Measurements from ENCODE around the gene CENPU. TPM values are rescaled to one million over a fixed set of nuclear protein-coding genes. Genes with fewer than 3 reads are reported as not detected.

Gene CENPU
- total RNA-seq, 4 donors from 2014 or later: 1.5 to 5.6 (median 4.1) TPM

- TF ChIP-seq EP300 (IDR thresholded peaks at IDR 0.05; ENCODE audit: low read depth) (no peak), POLR2A (IDR thresholded peaks at IDR 0.05) (no peak), POLR2AphosphoS5 (IDR thresholded peaks at IDR 0.05) (no peak), CTCF (IDR thresholded peaks at IDR 0.05) (no peak)
- in situ Hi-C loops (cut with MboI; ENCODE audit: low pct_ligation_motif_present in 1 of 4, low pct_unique_long_range_greater_than_20kb in 1 of 4, low sequenced_read_pairs in 3 of 4): no loop called here
- 92 to 99% methylated on average over 2 of the region's 2 CpGs for WGBS, 2 donors (ENCODE audit: low coverage in 1 of 2)
- no peak overlapping the region for H3K27ac ChIP-seq
- H3K27me3 ChIP-seq: no peaks in the 10 kb centered on the region
- H3K36me3 ChIP-seq: no peaks in the 10 kb centered on the region
- no peak overlapping the region for H3K4me3 ChIP-seq
- no peak for DNase-seq
- intact Hi-C loops (cut with DNase I; ENCODE audit: low total_unique reads): no loop called here
- no peaks in the 10 kb centered on the region for H3K9me3 ChIP-seq
- H3K4me1 ChIP-seq: no peaks in the 10 kb centered on the region
These were observed 31.8 kb downstream of the CENPU start for GRCh38 chr4:184702114-184702513.

- H3K9me3 ChIP-seq: no peaks in the 10 kb centered on the region
- no peak for DNase-seq
- no peak overlapping the region for H3K27ac ChIP-seq
- TF ChIP-seq EP300 (IDR thresholded peaks at IDR 0.05; ENCODE audit: low read depth): no peak
- 91 to 93% methylated on average over 3 to 4 of the region's 4 CpGs for WGBS, 2 donors (ENCODE audit: low coverage in 1 of 2)
- intact Hi-C loops (cut with DNase I; ENCODE audit: low total_unique reads) (no loop called here), in situ Hi-C loops (cut with MboI; ENCODE audit: low pct_ligation_motif_present in 1 of 4, low pct_unique_long_range_greater_than_20kb in 1 of 4, low sequenced_read_pairs in 3 of 4) (no loop called here)
- no peaks in the 10 kb centered on the region for H3K27me3 ChIP-seq
- H3K4me3 ChIP-seq: no peak overlapping the region
- no peaks in the 10 kb centered on the region for H3K36me3 ChIP-seq
- H3K4me1 ChIP-seq: no peaks in the 10 kb centered on the region
These were observed 34.0 kb downstream of the CENPU start for GRCh38 chr4:184699941-184700340.

- no peak overlapping the region for H3K27ac ChIP-seq
- TF ChIP-seq POLR2AphosphoS5 (IDR thresholded peaks at IDR 0.05): no peak
- no peak for TF ChIP-seq CTCF (IDR thresholded peaks at IDR 0.05)
- no peak for TF ChIP-seq POLR2A (IDR thresholded peaks at IDR 0.05)
- no peak for TF ChIP-seq EP300 (IDR thresholded peaks at IDR 0.05; ENCODE audit: low read depth)
- H3K27me3 ChIP-seq: no peaks in the 10 kb centered on the region
- intact Hi-C loops (cut with DNase I; ENCODE audit: low total_unique reads): no loop called here
- DNase-seq: no peak
- no peaks in the 10 kb centered on the region for H3K9me3 ChIP-seq
- no peaks in the 10 kb centered on the region for H3K4me1 ChIP-seq
- in situ Hi-C loops (cut with MboI; ENCODE audit: low pct_ligation_motif_present in 1 of 4, low pct_unique_long_range_greater_than_20kb in 1 of 4, low sequenced_read_pairs in 3 of 4): no loop called here
- WGBS, 2 donors (ENCODE audit: low coverage in 1 of 2): 92 to 100% methylated on average over 3 of the region's 3 CpGs
- H3K4me3 ChIP-seq: no peak overlapping the region
- H3K36me3 ChIP-seq: peaks cover 0 to 6% (median 0%) of the 10 kb centered on the region in 4 donors
These were observed 35.9 kb downstream of the CENPU start for GRCh38 chr4:184697956-184698355.

- 79 to 84% methylated on average over 3 of the region's 3 CpGs for WGBS, 2 donors (ENCODE audit: low coverage in 1 of 2)
- H3K27ac ChIP-seq: no peak overlapping the region
- in situ Hi-C loops (cut with MboI; ENCODE audit: low pct_ligation_motif_present in 1 of 4, low pct_unique_long_range_greater_than_20kb in 1 of 4, low sequenced_read_pairs in 3 of 4): no loop called here
- TF ChIP-seq CTCF (IDR thresholded peaks at IDR 0.05) (no peak), EP300 (IDR thresholded peaks at IDR 0.05; ENCODE audit: low read depth) (no peak), POLR2AphosphoS5 (IDR thresholded peaks at IDR 0.05) (no peak), POLR2A (IDR thresholded peaks at IDR 0.05) (no peak)
- DNase-seq: no peak
- no peaks in the 10 kb centered on the region for H3K4me1 ChIP-seq
- H3K9me3 ChIP-seq: no peaks in the 10 kb centered on the region
- H3K27me3 ChIP-seq: no peaks in the 10 kb centered on the region
- intact Hi-C loops (cut with DNase I; ENCODE audit: low total_unique reads): no loop called here
- peaks cover 0 to 9% (median 0%) of the 10 kb centered on the region in 4 donors for H3K36me3 ChIP-seq
- H3K4me3 ChIP-seq: no peak overlapping the region
These were observed 38.6 kb downstream of the CENPU start for GRCh38 chr4:184695178-184695896.

All from transverse colon (tissue), 4 donors.